ENCODE results near the gene NAA10.

- TF ChIP-seq CTCF (IDR thresholded peaks at IDR 0.05) (no peak), POLR2A (IDR thresholded peaks at IDR 0.05) (no peak)
These were observed 13.2 kb upstream of the NAA10 start for GRCh38 chrX:153948002-153948466.
